CD4-positive, alpha-beta T cell treated with Interleukin-2 at 100 ng/mL for 4 hours (primary cell): ENCODE data around the gene HSD17B2.
A peak's percentile ranks its signal among the peaks of the same experiment; 100 is the strongest.

Experiments
- DNase-seq: peaks from one replicate; pipeline ENCODE4 v3.0.0-alpha.2; 2020; ENCODE audit warnings: low spot score

The HSD17B2 gene

GRCh38 chr16:82049484-82049883 lies 14.4 kb downstream of the HSD17B2 start:
- DNase-seq: no peak

- no peak for DNase-seq
Observed at GRCh38 chr16:82050506-82050905, 15.5 kb downstream of the HSD17B2 start.

DNA sequence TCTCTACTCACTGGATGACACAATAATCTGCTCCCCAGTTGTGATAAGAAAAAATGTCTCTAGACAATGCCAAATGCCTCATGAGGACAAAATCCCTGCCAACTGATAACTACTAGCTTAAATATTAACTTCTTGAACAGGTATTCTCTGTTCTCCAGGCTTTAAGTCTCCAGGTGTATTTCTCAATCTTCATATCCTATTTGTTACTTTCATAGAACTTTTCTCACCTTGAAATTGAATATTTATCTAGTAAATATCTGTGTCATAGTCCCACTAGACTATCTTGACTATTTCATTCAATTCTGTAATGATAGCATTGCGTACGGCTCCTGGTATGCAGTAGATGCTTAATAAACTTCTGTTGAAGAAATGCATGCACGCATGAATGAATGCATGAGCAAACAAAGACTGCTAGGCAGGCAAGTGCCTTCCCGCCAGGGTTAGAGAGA lies 15.9 kb downstream of the HSD17B2 start:
- no peak for DNase-seq

GRCh38 chr16:82051656-82052055 lies 16.6 kb downstream of the HSD17B2 start:
- DNase-seq: no peak

DNA sequence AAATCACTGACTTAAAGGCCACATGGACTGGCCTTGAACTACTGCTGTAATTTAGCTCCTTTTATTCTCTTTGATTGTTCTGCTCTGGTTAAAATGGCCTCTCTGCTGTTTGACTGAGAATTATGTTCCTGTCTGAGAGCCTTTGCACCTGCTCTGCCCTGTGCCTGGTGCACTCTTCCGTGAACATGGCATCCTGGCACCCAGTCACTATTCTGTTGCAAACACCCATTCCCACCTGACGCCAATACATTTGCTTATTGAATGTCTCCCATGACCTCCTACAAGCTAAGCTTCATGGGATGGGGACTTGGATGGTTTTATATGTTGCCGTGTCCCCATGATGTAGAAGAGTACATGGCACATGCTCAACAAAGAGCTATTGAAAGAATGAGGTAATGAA lies 20.1 kb downstream of the HSD17B2 start:
- DNase-seq: no peak

DNA sequence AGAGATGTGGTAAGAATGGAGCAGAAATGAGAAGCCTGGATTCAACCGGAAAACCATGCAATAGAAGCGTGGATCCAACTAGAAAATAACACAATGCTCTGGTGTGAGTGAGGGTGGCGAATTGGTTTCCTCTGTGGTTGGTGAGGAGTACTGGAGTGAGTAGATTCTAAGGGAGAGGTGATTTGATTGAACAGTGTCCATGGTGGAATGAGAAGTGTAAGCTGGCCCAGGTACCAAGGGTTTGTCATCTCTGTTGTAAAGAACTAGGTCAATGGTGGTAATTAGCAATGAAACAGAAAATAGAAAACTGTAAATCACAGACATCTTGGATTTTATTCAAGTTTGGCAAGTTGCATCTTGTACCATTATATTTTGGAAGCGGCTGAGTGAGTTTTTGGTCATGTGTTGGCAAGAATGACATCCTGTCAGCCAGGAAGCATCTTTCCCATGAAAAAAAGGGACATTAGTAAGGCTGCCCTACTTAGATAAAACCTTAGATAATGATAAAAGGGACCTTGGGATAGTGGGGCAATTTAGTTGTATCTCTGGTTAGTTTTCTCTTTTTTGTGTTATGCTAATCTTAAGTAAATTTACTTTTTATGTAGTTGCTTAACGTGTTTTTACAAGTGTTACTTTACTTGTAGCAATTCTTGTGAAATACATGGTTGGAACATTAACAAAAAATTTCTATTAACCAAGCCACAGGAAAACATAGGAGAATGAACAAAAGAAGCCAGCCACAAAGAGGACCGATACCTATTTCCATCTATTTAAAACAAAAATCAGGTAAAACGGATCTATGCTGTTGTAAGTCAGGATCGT lies 20.9 kb downstream of the HSD17B2 start:
- no peak for DNase-seq

GRCh38 chr16:82056550-82056896 lies 21.5 kb downstream of the HSD17B2 start:
- DNase-seq: no peak

DNA sequence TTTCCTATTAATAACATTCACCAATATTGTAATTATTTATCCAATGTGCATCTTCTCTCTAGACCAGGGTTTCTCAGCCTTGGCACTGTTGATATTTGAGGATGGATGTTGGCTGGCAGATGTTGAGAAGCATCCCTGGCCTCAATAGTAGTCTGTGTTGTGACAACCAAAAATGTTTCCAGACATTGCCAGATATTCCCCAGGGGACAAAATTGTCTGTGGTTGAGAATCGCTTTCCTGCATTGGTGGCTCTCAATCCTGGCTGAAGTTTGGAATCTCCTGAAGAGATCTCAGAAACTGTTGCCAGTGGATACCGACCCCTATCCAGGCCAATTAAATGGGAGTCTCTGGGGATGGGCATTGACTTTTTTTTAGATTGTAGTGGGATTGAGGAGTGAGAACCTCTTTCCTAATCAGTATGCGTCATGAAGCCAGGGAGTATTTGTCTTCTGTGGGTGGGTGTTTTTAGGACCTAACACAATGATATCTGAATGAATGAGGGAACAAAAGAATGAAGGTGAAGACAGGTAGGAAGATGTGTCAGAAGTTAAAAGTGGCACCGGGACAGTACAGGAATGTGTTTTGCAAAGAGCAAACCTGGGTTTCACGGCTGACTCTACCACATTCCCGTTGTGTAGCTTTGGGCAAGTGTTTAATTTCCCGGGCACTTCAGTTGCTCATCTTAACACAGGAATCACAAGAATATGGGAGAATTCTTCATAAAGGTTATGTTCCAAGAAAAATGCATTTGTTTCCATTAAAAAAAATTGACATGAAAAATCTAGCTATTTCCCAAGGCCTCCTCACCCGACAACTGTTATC lies 24.3 kb downstream of the HSD17B2 start:
- DNase-seq: no peak

DNA sequence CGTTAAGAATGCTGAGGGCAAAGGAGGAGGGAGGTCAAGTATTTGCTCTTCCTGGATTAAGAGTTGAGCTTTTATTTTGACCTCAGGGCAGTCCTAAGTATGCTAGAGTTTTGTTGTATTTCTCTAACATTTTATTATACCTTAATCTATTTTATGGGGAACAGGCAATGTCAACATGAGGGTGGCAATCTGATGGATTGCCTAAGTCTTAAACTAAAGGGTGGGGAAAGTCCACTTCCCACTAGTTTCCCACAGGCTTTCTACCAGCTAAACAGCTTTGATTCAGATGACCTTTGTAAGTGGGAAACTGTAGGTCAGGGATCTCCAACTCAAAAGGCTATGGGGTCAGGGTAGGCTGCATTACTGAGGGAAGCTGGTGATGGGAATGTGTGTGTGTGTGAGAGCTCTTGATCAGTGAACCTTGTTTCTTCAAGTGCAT lies 24.9 kb downstream of the HSD17B2 start:
- no peak for DNase-seq

GRCh38 chr16:82061861-82062525 lies 26.9 kb downstream of the HSD17B2 start:
- DNase-seq: peak; percentile 4

DNA sequence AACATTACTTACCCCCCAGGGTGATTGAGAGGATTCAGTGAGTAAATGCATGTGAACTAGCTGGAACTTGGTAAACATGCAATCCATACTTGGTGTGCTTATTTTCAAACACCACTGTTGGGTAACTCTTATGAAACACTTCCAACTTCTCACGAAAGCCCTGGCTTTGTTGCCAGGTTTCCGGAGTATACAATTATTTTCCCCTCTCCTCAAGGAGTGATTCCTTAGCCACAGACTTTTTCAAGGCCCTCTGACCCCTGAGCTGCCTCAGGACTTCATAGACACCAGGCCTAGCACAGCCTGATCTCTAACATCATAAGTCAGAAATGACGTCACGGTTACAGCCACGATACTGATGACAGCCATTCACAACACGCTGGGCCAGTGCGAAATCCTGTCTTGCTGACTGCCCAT lies 27.6 kb downstream of the HSD17B2 start:
- no peak for DNase-seq

- no peak for DNase-seq
Observed at GRCh38 chr16:82063456-82064082, 28.5 kb downstream of the HSD17B2 start.

DNA sequence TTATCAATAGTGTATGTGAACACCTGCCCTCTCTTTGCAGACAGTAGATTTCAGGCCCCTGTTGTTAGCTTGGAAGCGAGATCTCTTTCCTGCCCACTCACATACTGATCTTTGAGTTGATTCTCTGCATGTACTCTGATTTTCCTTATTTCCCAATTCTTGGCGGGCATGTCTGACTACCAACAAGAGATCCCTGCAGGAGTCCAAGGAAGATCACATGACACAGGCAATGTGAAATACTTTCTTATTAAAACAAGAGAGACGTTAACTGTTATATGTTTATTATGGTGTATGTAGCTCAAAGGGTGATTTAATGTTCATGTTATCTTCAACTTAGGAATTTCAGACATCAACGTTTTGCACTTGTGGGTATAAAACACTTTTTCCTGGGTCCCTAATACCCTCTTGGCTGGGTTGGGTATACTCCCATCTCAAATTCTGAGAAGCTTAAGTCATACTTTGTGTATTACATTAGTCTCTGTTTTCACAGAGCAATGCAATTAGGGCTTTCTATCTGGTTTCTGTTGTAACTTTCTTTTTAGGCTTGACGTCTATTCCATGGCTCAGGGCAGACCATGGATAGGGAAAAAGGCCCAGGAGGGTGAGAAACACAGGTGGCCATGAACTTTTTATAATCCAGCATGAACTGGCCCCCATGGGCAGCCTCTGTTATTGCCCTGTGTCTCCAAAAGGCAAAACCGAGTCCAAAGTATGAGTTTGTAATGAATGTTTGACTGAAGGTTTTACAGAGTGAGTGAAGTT lies 32.2 kb downstream of the HSD17B2 start:
- no peak for DNase-seq

DNA sequence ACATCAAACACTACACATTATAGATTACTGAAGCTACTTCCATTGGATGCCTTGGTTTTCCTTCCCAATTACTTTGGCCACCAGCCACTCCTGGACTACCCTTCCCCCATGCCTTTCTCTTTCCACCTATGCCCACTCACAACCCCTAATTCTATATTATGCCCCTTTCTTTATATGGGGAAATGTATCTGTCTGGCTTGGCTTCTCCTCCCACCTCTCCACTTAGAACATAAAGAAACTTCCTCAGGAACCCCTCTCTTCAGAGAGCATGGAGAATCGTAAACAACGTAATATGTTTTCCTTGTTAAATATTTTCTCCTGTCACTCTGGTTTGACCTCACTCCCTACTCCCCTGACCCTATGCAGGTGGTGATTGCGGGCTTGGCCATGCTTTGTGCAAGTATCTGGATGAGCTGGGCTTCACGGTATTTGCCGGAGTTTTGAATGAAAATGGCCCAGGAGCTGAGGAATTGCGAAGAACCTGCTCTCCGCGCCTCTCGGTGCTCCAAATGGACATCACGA lies 32.8 kb downstream of the HSD17B2 start:
- DNase-seq: no peak

- DNase-seq: no peak
Observed at GRCh38 chr16:82070656-82071369, 35.8 kb downstream of the HSD17B2 start.

DNA sequence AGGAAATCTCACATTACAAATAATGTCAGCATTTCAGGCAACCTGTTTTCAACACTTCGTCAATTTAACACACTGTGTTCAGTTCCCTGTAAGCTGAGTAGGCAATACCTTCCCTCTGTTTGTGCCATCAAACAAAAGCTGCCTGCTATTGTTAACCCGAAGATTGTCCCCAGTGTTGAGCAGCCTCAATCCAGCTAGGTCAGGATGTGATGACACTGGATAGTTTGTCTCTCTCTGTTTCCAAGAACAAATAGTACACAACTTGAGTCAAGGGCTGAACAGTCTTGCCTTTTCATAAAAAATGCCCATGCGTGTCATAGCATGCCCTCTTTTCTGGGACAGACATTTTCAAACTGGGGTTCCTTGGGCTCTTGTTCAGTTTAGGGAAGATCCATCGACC lies 36.4 kb downstream of the HSD17B2 start:
- no peak for DNase-seq

- no peak for DNase-seq
Observed at GRCh38 chr16:82072313-82072712, 37.3 kb downstream of the HSD17B2 start.

GRCh38 chr16:82074019-82074558 lies 39.0 kb downstream of the HSD17B2 start:
- DNase-seq: no peak

DNA sequence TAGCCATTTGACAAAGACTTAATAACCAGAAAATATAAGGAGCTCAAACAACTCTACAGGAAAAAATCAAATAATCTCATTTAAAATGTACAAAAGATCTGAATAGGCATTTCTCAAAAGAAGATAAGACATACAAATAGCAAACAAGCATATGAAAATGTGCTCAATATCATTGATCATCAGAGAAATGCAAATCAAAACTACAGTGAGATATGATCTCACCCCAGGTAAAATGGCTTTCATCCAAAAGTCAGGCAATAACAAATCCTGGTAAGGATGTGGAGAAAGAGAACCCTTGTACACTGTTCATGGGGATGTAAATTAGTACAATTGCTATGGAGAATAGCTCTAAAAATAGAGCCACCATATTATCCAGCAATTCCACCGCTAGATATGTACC lies 43.1 kb downstream of the HSD17B2 start:
- DNase-seq: no peak

- no peak for DNase-seq
Observed at GRCh38 chr16:82079892-82080291, 44.8 kb downstream of the HSD17B2 start.
